Measurements from ENCODE around the gene SPAG16.

The SPAG16 gene

GRCh38 chr2:213847316-213847715, 563.1 kb downstream of the SPAG16 start (continued):
- TF ChIP-seq, protein P1, sequence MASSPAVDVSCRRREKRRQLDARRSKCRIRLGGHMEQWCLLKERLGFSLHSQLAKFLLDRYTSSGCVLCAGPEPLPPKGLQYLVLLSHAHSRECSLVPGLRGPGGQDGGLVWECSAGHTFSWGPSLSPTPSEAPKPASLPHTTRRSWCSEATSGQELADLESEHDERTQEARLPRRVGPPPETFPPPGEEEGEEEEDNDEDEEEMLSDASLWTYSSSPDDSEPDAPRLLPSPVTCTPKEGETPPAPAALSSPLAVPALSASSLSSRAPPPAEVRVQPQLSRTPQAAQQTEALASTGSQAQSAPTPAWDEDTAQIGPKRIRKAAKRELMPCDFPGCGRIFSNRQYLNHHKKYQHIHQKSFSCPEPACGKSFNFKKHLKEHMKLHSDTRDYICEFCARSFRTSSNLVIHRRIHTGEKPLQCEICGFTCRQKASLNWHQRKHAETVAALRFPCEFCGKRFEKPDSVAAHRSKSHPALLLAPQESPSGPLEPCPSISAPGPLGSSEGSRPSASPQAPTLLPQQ (tag by site-specific recombination; IDR thresholded peaks at IDR 0.05), result no peak
- TF ChIP-seq ZNF707 (tag by site-specific recombination; IDR thresholded peaks at IDR 0.05) (no peak), EGR2 (tag by site-specific recombination; IDR thresholded peaks at IDR 0.05; ENCODE audit: low read depth) (no peak), ZNF138 (tag by site-specific recombination; IDR thresholded peaks at IDR 0.05; ENCODE audit: borderline replicate concordance) (no peak), ZNF548 (tag by site-specific recombination; IDR thresholded peaks at IDR 0.05) (no peak), CTCF (tag by site-specific recombination; IDR thresholded peaks at IDR 0.05) (no peak), ZNF514 (tag by site-specific recombination; IDR thresholded peaks at IDR 0.05) (no peak), PRDM6 (tag by site-specific recombination; IDR thresholded peaks at IDR 0.05) (no peak), ZNF341 (tag by site-specific recombination; IDR thresholded peaks at IDR 0.05; ENCODE audit: low read depth) (no peak)
- TF ChIP-seq, protein P2, sequence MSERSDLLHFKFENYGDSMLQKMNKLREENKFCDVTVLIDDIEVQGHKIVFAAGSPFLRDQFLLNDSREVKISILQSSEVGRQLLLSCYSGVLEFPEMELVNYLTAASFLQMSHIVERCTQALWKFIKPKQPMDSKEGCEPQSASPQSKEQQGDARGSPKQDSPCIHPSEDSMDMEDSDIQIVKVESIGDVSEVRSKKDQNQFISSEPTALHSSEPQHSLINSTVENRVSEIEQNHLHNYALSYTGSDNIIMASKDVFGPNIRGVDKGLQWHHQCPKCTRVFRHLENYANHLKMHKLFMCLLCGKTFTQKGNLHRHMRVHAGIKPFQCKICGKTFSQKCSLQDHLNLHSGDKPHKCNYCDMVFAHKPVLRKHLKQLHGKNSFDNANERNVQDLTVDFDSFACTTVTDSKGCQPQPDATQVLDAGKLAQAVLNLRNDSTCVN (tag by site-specific recombination; optimal IDR thresholded peaks at IDR 0.05), result no peak

- ChIA-PET POLR2A (no interaction called here), CTCF (interaction anchor here (0.5 kb wide), 1 partner anchor 32 kb away, joined by 3 read pairs; no protein-coding TSS in a partner anchor)
- no peak overlapping the region for H3K4me3 ChIP-seq (ENCODE audit: low read depth, low read length)
- no peaks in the 10 kb centered on the region for H3K9me3 ChIP-seq (ENCODE audit: control insufficient read depth, insufficient read depth, low read depth, low read length)
- no peaks in the 10 kb centered on the region for H3K4me1 ChIP-seq (ENCODE audit: control insufficient read depth, insufficient read depth, low read length)
- TF ChIP-seq OSR2 (tag by site-specific recombination; IDR thresholded peaks at IDR 0.05) (no peak), ZNF843 (tag by site-specific recombination; IDR thresholded peaks at IDR 0.05) (no peak), ZNF155 (tag by site-specific recombination; IDR thresholded peaks at IDR 0.05) (no peak), ZNF548 (tag by site-specific recombination; IDR thresholded peaks at IDR 0.05) (no peak), INSM2 (tag by site-specific recombination; IDR thresholded peaks at IDR 0.05) (no peak), ZNF501 (tag by site-specific recombination; IDR thresholded peaks at IDR 0.05) (no peak), YY2 (tag by site-specific recombination; IDR thresholded peaks at IDR 0.05) (no peak), ZBTB17 (tag by site-specific recombination; IDR thresholded peaks at IDR 0.05) (no peak), PBX3 (CRISPR knock-in tag; IDR thresholded peaks at IDR 0.05) (no peak)
- no peak overlapping the region for H3K27ac ChIP-seq (ENCODE audit: extremely low read depth, low read depth, low read length)
- no peaks in the 10 kb centered on the region for H3K36me3 ChIP-seq (ENCODE audit: control insufficient read depth in 2 of 2, insufficient read depth in 1 of 2, low read length in 2 of 2)
These were observed 564.4 kb downstream of the SPAG16 start for GRCh38 chr2:213848631-213849030.
